ENCODE measurements around the gene ATP6V1D.
"Not testable (repeated sequence)": the region's sequence is repeated elsewhere in the genome, so short reads cannot be mapped to it uniquely, and the experiment has no call there.

Gene ATP6V1D

GRCh38 chr14:67365476-67365875 lies 5.9 kb upstream of the ATP6V1D start:
- no peak for DNase-seq

- no peak for DNase-seq
These were observed 1.0 kb upstream of the ATP6V1D start for GRCh38 chr14:67360470-67361206.

- DNase-seq, result no peak
These were observed 455 bp downstream of the ATP6V1D start for GRCh38 chr14:67358924-67359774.

- DNase-seq, result no peak
These were observed 1.6 kb downstream of the ATP6V1D start for GRCh38 chr14:67357969-67358354.

- DNase-seq, result no peak
These were observed 2.2 kb downstream of the ATP6V1D start for GRCh38 chr14:67357186-67357968.

GRCh38 chr14:67352055-67352454 lies 7.5 kb downstream of the ATP6V1D start:
- no peak for DNase-seq

GRCh38 chr14:67345583-67345982 lies 14.0 kb downstream of the ATP6V1D start:
- DNase-seq, result no peak

GRCh38 chr14:67343601-67344230 lies 15.9 kb downstream of the ATP6V1D start:
- DNase-seq, result no peak

GRCh38 chr14:67341231-67341630 lies 18.4 kb downstream of the ATP6V1D start:
- not testable (repeated sequence) for DNase-seq

GRCh38 chr14:67335781-67336180 lies 23.8 kb downstream of the ATP6V1D start:
- DNase-seq, result peak in 1 of 2 donors; percentile 7

GRCh38 chr14:67332468-67332867 lies 27.1 kb downstream of the ATP6V1D start:
- DNase-seq, result no peak

- no peak for DNase-seq
These were observed 28.1 kb downstream of the ATP6V1D start for GRCh38 chr14:67331368-67332125.

- DNase-seq, result not testable (repeated sequence)
These were observed 29.9 kb downstream of the ATP6V1D start for GRCh38 chr14:67329666-67330065.

- DNase-seq, result no peak
These were observed 40.5 kb downstream of the ATP6V1D start for GRCh38 chr14:67319142-67319541.

- DNase-seq, result no peak
These were observed 41.8 kb downstream of the ATP6V1D start for GRCh38 chr14:67317822-67318221.

GRCh38 chr14:67313153-67313552 lies 46.5 kb downstream of the ATP6V1D start:
- no peak for DNase-seq

GRCh38 chr14:67311868-67312267 lies 47.7 kb downstream of the ATP6V1D start:
- DNase-seq, result no peak

All from stimulated activated CD4-positive, alpha-beta T cell treated with anti-CD3 and anti-CD28 coated beads, Interleukin-2, amount 100 ng/mL, for 48 hours (primary cell).